ENCODE results near the gene G6PD.
"Not testable (repeated sequence)": the region's sequence is repeated elsewhere in the genome, so short reads cannot be mapped to it uniquely, and the experiment has no call there.

GRCh38 chrX:154570361-154570760 lies 23.7 kb upstream of the G6PD start:
- TF ChIP-seq MXI1 (IDR thresholded peaks at IDR 0.05; ENCODE audit: low read depth, low read length); CTCF (IDR thresholded peaks at IDR 0.05 in 2 of 3, conservative IDR thresholded peaks at IDR 0.05 in 1 of 3; ENCODE audit: control insufficient read depth in 2 of 3, extremely low read depth in 1 of 3, insufficient read depth in 1 of 3, low read depth in 3 of 3, low read length in 3 of 3): not testable (repeated sequence)
